Ascending aorta (tissue), 2 donors: ENCODE measurements around the gene AIM2. TPM values are rescaled to one million over a fixed set of nuclear protein-coding genes. Genes with fewer than 3 reads are reported as not detected.
"Not testable (repeated sequence)": the region's sequence is repeated elsewhere in the genome, so short reads cannot be mapped to it uniquely, and the experiment has no call there.

ENCODE experiments used
- DNase-seq, 2 donors: peaks; one replicate each; pipeline ENCODE4 v3.0.0-alpha.2; 2019; ENCODE audit warnings: low spot score in 2 of 2
- H3K27ac ChIP-seq, 2 donors: fragments of 200-600 bp; sonication (generic); one replicate each; pipeline ENCODE4 v1.5.1; 2016 to 2017; ENCODE audit warnings: mild to moderate bottlenecking in 1 of 2
- H3K27me3 ChIP-seq: fragments of 200-600 bp; sonication (generic); one replicate; pipeline ENCODE4 v1.5.1; 2017
- H3K36me3 ChIP-seq, 2 donors: fragments of 200-600 bp; sonication (generic); one replicate each; pipeline ENCODE4 v1.5.1; 2016
- H3K4me1 ChIP-seq, 2 donors: fragments of 200-600 bp; sonication (generic); one replicate each; pipeline ENCODE4 v1.5.1; 2016 to 2017; ENCODE audit warnings: mild to moderate bottlenecking in 1 of 2
- H3K4me3 ChIP-seq, 2 donors: fragments of 200-600 bp; sonication (generic); one replicate each; pipeline ENCODE4 v1.5.1; 2016 to 2017; ENCODE audit warnings: mild to moderate bottlenecking in 1 of 2
- H3K9me3 ChIP-seq, 2 donors: fragments of 200-600 bp; sonication (generic); one replicate each; pipeline ENCODE4 v1.5.1; 2016
- CTCF ChIP-seq, 3 experiments: fragments of 200-600 bp in 2 of 3; fragments of 450-650 bp in 1 of 3; sonication (generic) in 2 of 3; IDR thresholded peaks; one replicate each; pipeline ENCODE4 v1.5.1; 2016 to 2019; ENCODE audit warnings: antibody characterized with exemption in 3 of 3, mild to moderate bottlenecking in 1 of 3, moderate library complexity in 1 of 3
- intact Hi-C: fragments of 100-400 bp; cut with DNase I; formaldehyde crosslinking; loops from one replicate; pipeline ENCODE4 v1.15.1; 2023
- total RNA-seq: library from RNA; depleted of rRNA; stranded (reverse); fragments of >200 nt; gene quantifications from one replicate; pipeline ENCODE4 v1.1.0, GENCODE V29; 2016

AIM2 gene
- total RNA-seq, 1 donor from 2014 or later = 0.43 TPM

GRCh38 chr1:159051436-159051835 lies 25.1 kb downstream of the AIM2 start:
- H3K27ac ChIP-seq = no peak overlapping the region
- H3K36me3 ChIP-seq = peaks cover 26 to 71% of the 10 kb centered on the region in 2 donors
- no peak for TF ChIP-seq CTCF (IDR thresholded peaks at IDR 0.05)
- no peak for DNase-seq
- H3K27me3 ChIP-seq = no peaks in the 10 kb centered on the region
- intact Hi-C loops = no loop called here
- no peaks in the 10 kb centered on the region for H3K9me3 ChIP-seq
- H3K4me3 ChIP-seq = no peak overlapping the region
- no peaks in the 10 kb centered on the region for H3K4me1 ChIP-seq

- not testable (repeated sequence) for H3K27ac ChIP-seq
These were observed 30.1 kb downstream of the AIM2 start for GRCh38 chr1:159046486-159046885.

GRCh38 chr1:159040893-159041724 lies 35.5 kb downstream of the AIM2 start:
- no peak for TF ChIP-seq CTCF (IDR thresholded peaks at IDR 0.05)
- no peak for DNase-seq
- H3K4me3 ChIP-seq = no peak overlapping the region
- H3K4me1 ChIP-seq = no peaks in the 10 kb centered on the region
- H3K9me3 ChIP-seq = no peaks in the 10 kb centered on the region
- intact Hi-C loops = no loop called here
- no peaks in the 10 kb centered on the region for H3K27me3 ChIP-seq
- H3K27ac ChIP-seq = no peak overlapping the region
- H3K36me3 ChIP-seq = peaks cover 41 to 77% of the 10 kb centered on the region in 2 donors

More at GRCh38 chr1:159046486-159046885, 30.1 kb downstream of the AIM2 start:
- H3K4me3 ChIP-seq, H3K27me3 ChIP-seq, H3K4me1 ChIP-seq, DNase-seq, intact Hi-C loops, H3K9me3 ChIP-seq: not testable (repeated sequence)
- H3K36me3 ChIP-seq = peaks cover 18 to 53% of the 10 kb centered on the region in 2 donors

- H3K9me3 ChIP-seq = no peaks in the 10 kb centered on the region
- no peak overlapping the region for H3K27ac ChIP-seq
- H3K4me1 ChIP-seq = no peaks in the 10 kb centered on the region
- H3K4me3 ChIP-seq = no peak overlapping the region
- H3K27me3 ChIP-seq = no peaks in the 10 kb centered on the region
- intact Hi-C loops = no loop called here
- no peak for DNase-seq
- peaks cover 40 to 78% of the 10 kb centered on the region in 2 donors for H3K36me3 ChIP-seq
- TF ChIP-seq CTCF (IDR thresholded peaks at IDR 0.05) = no peak
These were observed 36.4 kb downstream of the AIM2 start for GRCh38 chr1:159040206-159040605.

GRCh38 chr1:159030877-159031447 lies 45.6 kb downstream of the AIM2 start:
- Histone ChIP-seq H3K9me3 (no peaks in the 10 kb centered on the region), H3K36me3 (peaks cover 20 to 50% of the 10 kb centered on the region in 2 donors), H3K4me1 (no peaks in the 10 kb centered on the region), H3K27me3 (no peaks in the 10 kb centered on the region), H3K27ac (no peak overlapping the region), H3K4me3 (no peak overlapping the region)
- intact Hi-C loops = no loop called here
- no peak for TF ChIP-seq CTCF (IDR thresholded peaks at IDR 0.05)
- DNase-seq = no peak

GRCh38 chr1:159030311-159030710 lies 46.3 kb downstream of the AIM2 start:
- H3K36me3 ChIP-seq = peaks cover 20 to 44% of the 10 kb centered on the region in 2 donors
- no peaks in the 10 kb centered on the region for H3K27me3 ChIP-seq
- H3K4me1 ChIP-seq = no peaks in the 10 kb centered on the region
- no peak for TF ChIP-seq CTCF (IDR thresholded peaks at IDR 0.05)
- no peak overlapping the region for H3K4me3 ChIP-seq
- DNase-seq = no peak
- H3K9me3 ChIP-seq = no peaks in the 10 kb centered on the region
- intact Hi-C loops = no loop called here
- no peak overlapping the region for H3K27ac ChIP-seq

- intact Hi-C loops, H3K27ac ChIP-seq, DNase-seq, H3K9me3 ChIP-seq, H3K4me3 ChIP-seq, H3K4me1 ChIP-seq, H3K27me3 ChIP-seq: not testable (repeated sequence)
- H3K36me3 ChIP-seq = peaks cover 10 to 29% of the 10 kb centered on the region in 2 donors
These were observed 49.7 kb downstream of the AIM2 start for GRCh38 chr1:159026841-159027240.
